OCI-LY7 (cell line): Measurements from ENCODE around the gene WDR7. TPM values are rescaled to one million over a fixed set of nuclear protein-coding genes. Genes with fewer than 3 reads are reported as not detected.

Experiments used
- BruUV-seq: library from RNA; stranded (reverse); fragments of 400-500 nt; replicated peaks from 2 replicates; lab custom pipeline; 2021; lab: Mats Ljungman, UMichigan
- CTCF ChIA-PET: fragments of 300-600 bp; sonication (Branson Sonifier 250); formaldehyde crosslinking; loops from one replicate; lab custom pipeline; 2022; ENCODE audit warnings: antibody characterized with exemption; ENCODE audit not compliant: unreplicated experiment; lab: Charles Lee
- POLR2A ChIA-PET: fragments of 300-600 bp; sonication (Branson Sonifier 250); formaldehyde crosslinking; loops from one replicate; lab custom pipeline; 2022; ENCODE audit warnings: antibody characterized with exemption; lab: Charles Lee
- DNase-seq: peaks from one replicate; pipeline ENCODE4 v3.0.0-alpha.2; 2015; ENCODE audit warnings: low spot score
- H2AFZ ChIP-seq: fragments of 200-600 bp; sonication (generic), shearing (Covaris generic); 2 replicates; pipeline ENCODE4 v1.6.1; 2014; ENCODE audit warnings: mild to moderate bottlenecking, antibody characterized with exemption, low read length, moderate library complexity
- H3K27ac ChIP-seq: fragments of 200-600 bp; sonication (generic); 2 replicates; pipeline ENCODE4 v1.5.1; 2014; ENCODE audit warnings: mixed run types, low read depth, mild to moderate bottlenecking, moderate library complexity, low read length, inconsistent platforms; ENCODE audit not compliant: poor library complexity, severe bottlenecking
- H3K36me3 ChIP-seq: fragments of 200-600 bp; sonication (generic); 2 replicates; pipeline ENCODE4 v1.6.1; 2014; ENCODE audit warnings: mild to moderate bottlenecking, antibody characterized with exemption, low read length, moderate library complexity, mixed read lengths; ENCODE audit not compliant: insufficient read depth
- H3K4me1 ChIP-seq: fragments of 200-600 bp; sonication (generic); 2 replicates; pipeline ENCODE4 v1.5.1; 2014; ENCODE audit warnings: mild to moderate bottlenecking, low read length; ENCODE audit not compliant: insufficient read depth, poor library complexity, severe bottlenecking
- H3K4me2 ChIP-seq: fragments of 200-600 bp; sonication (generic); 2 replicates; pipeline ENCODE4 v1.6.1; 2014; ENCODE audit warnings: mild to moderate bottlenecking, low read length
- H3K4me3 ChIP-seq: fragments of 200-600 bp; sonication (generic); 2 replicates; pipeline ENCODE4 v1.5.1; 2014; ENCODE audit warnings: mild to moderate bottlenecking, low read depth, low read length; ENCODE audit not compliant: poor library complexity, severe bottlenecking
- H3K79me2 ChIP-seq: fragments of 200-600 bp; sonication (generic); 2 replicates; pipeline ENCODE4 v1.6.1; 2016; ENCODE audit warnings: low read depth, mild to moderate bottlenecking, low read length, moderate library complexity, mixed read lengths; ENCODE audit not compliant: insufficient read depth
- H3K9me2 ChIP-seq: fragments of 200-600 bp; sonication (generic); 2 replicates; pipeline ENCODE4 v1.6.1; 2016; ENCODE audit warnings: mild to moderate bottlenecking, low read length, mixed read lengths; ENCODE audit not compliant: insufficient read depth
- H3K9me3 ChIP-seq: fragments of 200-600 bp; sonication (generic); 2 replicates; pipeline ENCODE4 v1.6.1; 2014; ENCODE audit warnings: mild to moderate bottlenecking, mixed run types, low read length, mixed read lengths
- H4K20me1 ChIP-seq: fragments of 200-600 bp; sonication (generic); 2 replicates; pipeline ENCODE4 v1.6.1; 2014; ENCODE audit warnings: mild to moderate bottlenecking, antibody characterized with exemption, low read length, moderate library complexity, mixed read lengths; ENCODE audit not compliant: insufficient read depth
- CTCF ChIP-seq: fragments of 200-600 bp; sonication (generic); conservative IDR thresholded peaks from 2 replicates; pipeline ENCODE4 v1.5.1; 2014; ENCODE audit warnings: mild to moderate bottlenecking, antibody characterized with exemption, low read length, moderate library complexity, mixed read lengths
- EZH2phosphoT487 ChIP-seq: fragments of 200-600 bp; sonication (generic); IDR thresholded peaks from 2 replicates; pipeline ENCODE4 v1.6.1; 2018; ENCODE audit warnings: low read depth, borderline replicate concordance, mild to moderate bottlenecking, mixed run types, antibody characterized with exemption, low read length, moderate library complexity, mixed read lengths
- intact Hi-C: fragments of 100-400 bp; cut with micrococcal nuclease; formaldehyde crosslinking; loops from one replicate; pipeline ENCODE4 v1.10.0; 2022; ENCODE audit not compliant: unreplicated experiment
- total RNA-seq, 2 experiments: library from RNA; depleted of rRNA in 1 of 2; stranded (reverse); fragments of >200 nt in 1 of 2; shearing (Covaris generic) in 1 of 2; gene quantifications; 2 replicates each; pipeline ENCODE4 v1.2.3, GENCODE V29; 2014 to 2022

Gene WDR7
- total RNA-seq, 2 experiments from 2014 or later: 13.2 to 17.1 TPM

- Histone ChIP-seq H3K27ac (no peak overlapping the region), H3K36me3 (no peaks in the 10 kb centered on the region), H3K79me2 (no peaks in the 10 kb centered on the region), H3K4me1 (no peaks in the 10 kb centered on the region), H2AFZ (no peak overlapping the region), H3K4me3 (no peak overlapping the region), H3K9me2 (no peaks in the 10 kb centered on the region), H3K9me3 (no peaks in the 10 kb centered on the region), H4K20me1 (no peaks in the 10 kb centered on the region), H3K4me2 (no peak overlapping the region)
- CTCF ChIA-PET: no interaction called here
- intact Hi-C loops: no loop called here
- TF ChIP-seq CTCF: no peak
- TF ChIP-seq EZH2phosphoT487: no peak
- DNase-seq: no peak
- POLR2A ChIA-PET: interaction anchor here (0.9 kb wide), 1 partner anchor 29 kb away, joined by 6 read pairs; no protein-coding TSS in a partner anchor
- BruUV-seq: no TSS peak
These were observed 285.3 kb downstream of the WDR7 start for GRCh38 chr18:56936457-56936856.

DNA sequence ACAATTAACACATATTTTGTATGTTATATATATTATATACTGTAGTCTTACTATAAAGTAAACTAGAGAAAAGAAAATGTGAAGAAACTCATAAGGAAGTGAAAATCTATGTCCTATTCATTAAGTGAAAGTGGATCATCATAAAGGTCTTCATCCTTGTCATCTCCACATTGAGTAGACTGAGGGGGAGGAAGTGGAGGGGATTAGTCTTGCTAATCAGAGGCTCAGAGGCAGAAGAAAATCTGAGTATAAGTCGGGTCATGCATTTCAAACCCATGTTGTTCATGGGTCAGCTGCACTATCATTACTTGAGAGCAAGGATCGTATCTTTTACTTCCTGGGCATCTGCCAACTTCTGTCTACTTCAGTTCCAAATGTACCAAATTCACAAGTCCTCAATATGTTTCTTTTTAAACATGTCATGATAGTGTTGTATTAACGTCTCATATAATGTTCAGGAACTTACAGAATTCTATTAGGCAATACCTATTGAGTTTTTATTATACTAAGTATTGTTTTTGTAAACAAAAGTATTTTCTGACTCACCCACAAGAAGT lies 286.8 kb downstream of the WDR7 start:
- Histone ChIP-seq H4K20me1 (no peaks in the 10 kb centered on the region), H3K9me2 (no peaks in the 10 kb centered on the region), H3K4me1 (no peaks in the 10 kb centered on the region), H3K36me3 (no peaks in the 10 kb centered on the region), H3K9me3 (no peaks in the 10 kb centered on the region), H3K79me2 (no peaks in the 10 kb centered on the region), H2AFZ (no peak overlapping the region), H3K4me3 (no peak overlapping the region), H3K4me2 (no peak overlapping the region), H3K27ac (no peak overlapping the region)
- DNase-seq: no peak
- BruUV-seq: no TSS peak
- POLR2A ChIA-PET: no interaction called here
- intact Hi-C loops: no loop called here
- CTCF ChIA-PET: no interaction called here
- TF ChIP-seq EZH2phosphoT487: no peak
- TF ChIP-seq CTCF: no peak
